ENCODE data around the gene ZNF397.

DNA sequence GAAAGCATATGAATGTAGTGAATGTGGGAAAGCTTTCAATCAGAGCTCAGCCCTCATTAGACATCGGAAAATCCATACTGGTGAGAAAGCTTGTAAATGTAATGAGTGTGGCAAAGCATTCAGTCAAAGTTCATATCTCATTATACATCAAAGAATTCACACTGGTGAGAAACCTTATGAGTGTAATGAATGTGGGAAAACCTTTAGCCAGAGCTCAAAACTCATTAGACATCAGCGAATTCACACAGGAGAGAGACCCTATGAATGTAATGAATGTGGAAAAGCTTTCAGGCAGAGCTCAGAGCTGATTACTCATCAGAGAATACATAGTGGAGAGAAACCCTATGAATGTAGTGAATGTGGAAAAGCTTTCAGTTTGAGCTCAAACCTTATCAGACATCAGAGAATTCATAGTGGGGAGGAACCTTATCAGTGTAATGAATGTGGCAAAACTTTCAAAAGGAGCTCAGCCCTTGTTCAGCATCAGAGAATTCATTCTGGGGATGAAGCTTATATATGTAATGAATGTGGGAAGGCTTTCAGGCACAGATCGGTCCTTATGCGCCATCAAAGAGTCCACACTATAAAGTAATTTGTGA lies 5.0 kb downstream of the ZNF397 start:
- TF ChIP-seq, protein P1, sequence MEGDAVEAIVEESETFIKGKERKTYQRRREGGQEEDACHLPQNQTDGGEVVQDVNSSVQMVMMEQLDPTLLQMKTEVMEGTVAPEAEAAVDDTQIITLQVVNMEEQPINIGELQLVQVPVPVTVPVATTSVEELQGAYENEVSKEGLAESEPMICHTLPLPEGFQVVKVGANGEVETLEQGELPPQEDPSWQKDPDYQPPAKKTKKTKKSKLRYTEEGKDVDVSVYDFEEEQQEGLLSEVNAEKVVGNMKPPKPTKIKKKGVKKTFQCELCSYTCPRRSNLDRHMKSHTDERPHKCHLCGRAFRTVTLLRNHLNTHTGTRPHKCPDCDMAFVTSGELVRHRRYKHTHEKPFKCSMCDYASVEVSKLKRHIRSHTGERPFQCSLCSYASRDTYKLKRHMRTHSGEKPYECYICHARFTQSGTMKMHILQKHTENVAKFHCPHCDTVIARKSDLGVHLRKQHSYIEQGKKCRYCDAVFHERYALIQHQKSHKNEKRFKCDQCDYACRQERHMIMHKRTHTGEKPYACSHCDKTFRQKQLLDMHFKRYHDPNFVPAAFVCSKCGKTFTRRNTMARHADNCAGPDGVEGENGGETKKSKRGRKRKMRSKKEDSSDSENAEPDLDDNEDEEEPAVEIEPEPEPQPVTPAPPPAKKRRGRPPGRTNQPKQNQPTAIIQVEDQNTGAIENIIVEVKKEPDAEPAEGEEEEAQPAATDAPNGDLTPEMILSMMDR (IDR thresholded peaks at IDR 0.05): no peak
- TF ChIP-seq POLR2A (IDR thresholded peaks at IDR 0.05): no peak
